ENCODE data around the gene TWSG1. TPM values are rescaled to one million over a fixed set of nuclear protein-coding genes. Genes with fewer than 3 reads are reported as not detected.

Gene TWSG1
- total and polyA plus RNA-seq, 2 donors (not counting 3 experiments of a cell fraction or from before 2014, with no cell fraction given), result 52.4 to 57.4 TPM

DNA sequence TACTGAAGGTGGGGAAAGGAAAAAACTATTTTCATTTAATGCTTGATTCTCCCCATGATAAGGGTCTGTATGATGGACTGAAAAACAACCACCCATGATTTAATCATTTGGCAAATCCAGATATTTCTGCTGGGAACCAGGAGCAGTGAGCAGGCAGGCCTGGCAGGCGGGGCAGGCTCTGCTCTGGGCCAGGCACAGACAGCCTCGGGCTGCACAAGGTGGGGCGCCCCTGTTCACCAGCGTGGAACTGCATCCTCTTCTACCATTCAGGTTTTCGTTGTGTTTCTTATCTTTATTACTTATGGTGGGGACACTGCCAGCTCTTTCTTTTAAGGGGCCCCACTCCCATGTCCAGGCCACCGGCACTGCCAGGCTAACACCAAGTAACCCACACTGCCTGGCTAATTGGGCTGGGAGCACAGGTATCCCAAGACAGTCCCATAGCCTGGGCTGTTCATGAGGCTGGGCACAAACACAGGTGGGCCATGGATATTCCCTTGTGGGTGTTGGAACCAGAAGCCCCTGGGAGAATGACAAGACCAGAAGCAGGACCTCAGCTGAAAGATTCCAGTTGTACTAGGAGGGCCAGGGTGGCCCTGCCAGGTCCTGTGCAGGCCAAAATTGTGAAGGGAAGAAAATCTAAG is 83.6 kb downstream of the TWSG1 start:
- no peaks in the 10 kb centered on the region for H3K9me3 ChIP-seq (replicated peaks; ENCODE audit: control insufficient read depth, insufficient read depth, low read length)
- no peak overlapping the region for H3K4me2 ChIP-seq (ENCODE audit: insufficient read depth, low read length)
- ChIA-PET CTCF (interaction anchor here (1.0 to 1.5 kb wide), 4 partner anchors 15 to 157 kb away, joined by 3 to 7 read pairs (median 4); no protein-coding TSS in a partner anchor), POLR2A (no interaction called here)
- no peak for TF ChIP-seq POLR2AphosphoS5 (IDR thresholded peaks at IDR 0.05; ENCODE audit: insufficient read depth, low read depth, low read length)
- TF ChIP-seq, protein P1, sequence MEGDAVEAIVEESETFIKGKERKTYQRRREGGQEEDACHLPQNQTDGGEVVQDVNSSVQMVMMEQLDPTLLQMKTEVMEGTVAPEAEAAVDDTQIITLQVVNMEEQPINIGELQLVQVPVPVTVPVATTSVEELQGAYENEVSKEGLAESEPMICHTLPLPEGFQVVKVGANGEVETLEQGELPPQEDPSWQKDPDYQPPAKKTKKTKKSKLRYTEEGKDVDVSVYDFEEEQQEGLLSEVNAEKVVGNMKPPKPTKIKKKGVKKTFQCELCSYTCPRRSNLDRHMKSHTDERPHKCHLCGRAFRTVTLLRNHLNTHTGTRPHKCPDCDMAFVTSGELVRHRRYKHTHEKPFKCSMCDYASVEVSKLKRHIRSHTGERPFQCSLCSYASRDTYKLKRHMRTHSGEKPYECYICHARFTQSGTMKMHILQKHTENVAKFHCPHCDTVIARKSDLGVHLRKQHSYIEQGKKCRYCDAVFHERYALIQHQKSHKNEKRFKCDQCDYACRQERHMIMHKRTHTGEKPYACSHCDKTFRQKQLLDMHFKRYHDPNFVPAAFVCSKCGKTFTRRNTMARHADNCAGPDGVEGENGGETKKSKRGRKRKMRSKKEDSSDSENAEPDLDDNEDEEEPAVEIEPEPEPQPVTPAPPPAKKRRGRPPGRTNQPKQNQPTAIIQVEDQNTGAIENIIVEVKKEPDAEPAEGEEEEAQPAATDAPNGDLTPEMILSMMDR (IDR thresholded peaks at IDR 0.05; ENCODE audit: extremely low read depth in 1 of 2, insufficient read depth in 1 of 2, low read depth in 1 of 2, low read length in 2 of 2), result no peak
- no peak overlapping the region for H2AFZ ChIP-seq (ENCODE audit: low read depth, low read length)
- no peaks in the 10 kb centered on the region for H3K79me2 ChIP-seq (ENCODE audit: control insufficient read depth, insufficient read depth, low read length)
- no peaks in the 10 kb centered on the region for H3K36me3 ChIP-seq (ENCODE audit: control insufficient read depth in 2 of 2, extremely low read depth in 1 of 2, insufficient read depth in 2 of 2, low read length in 2 of 2)
- H4K20me1 ChIP-seq (replicated peaks; ENCODE audit: control insufficient read depth, extremely low read depth, insufficient read depth, low read length), result no peaks in the 10 kb centered on the region
- dilution Hi-C loops (cut with MboI; ENCODE audit: extremely low pct_ligation_motif_present, low sequenced_read_pairs), result no loop called here
- H3K9ac ChIP-seq (replicated peaks; ENCODE audit: extremely low read depth, insufficient read depth, low read length), result no peak overlapping the region
- no TSS peak for BruUV-seq (replicated peaks)
- intact Hi-C loops (cut with micrococcal nuclease), result loop anchor here (5.0 kb wide), 1 partner anchor 59 kb away; the partner anchor contains the start of gene RALBP1
- FAIRE-seq (no peak), DNase-seq (ENCODE audit: low read depth, low spot score) (no peak)
- H3K4me3 ChIP-seq (replicated peaks in 1 of 3; ENCODE audit: insufficient read depth in 1 of 3, low read depth in 1 of 3, low read length in 3 of 3), result no peak overlapping the region
- no peaks in the 10 kb centered on the region for H3K27me3 ChIP-seq (ENCODE audit: control insufficient read depth in 2 of 2, insufficient read depth in 2 of 2, low read length in 2 of 2)
- H3K4me1 ChIP-seq (ENCODE audit: control insufficient read depth, extremely low read depth, insufficient read depth, low read length), result peaks cover 22% of the 10 kb centered on the region
- H3K9me1 ChIP-seq (replicated peaks; ENCODE audit: control insufficient read depth, extremely low read depth, insufficient read depth, low read length), result no peaks in the 10 kb centered on the region
- no peak overlapping the region for H3K27ac ChIP-seq (ENCODE audit: insufficient read depth, low read depth, low read length)

DNA sequence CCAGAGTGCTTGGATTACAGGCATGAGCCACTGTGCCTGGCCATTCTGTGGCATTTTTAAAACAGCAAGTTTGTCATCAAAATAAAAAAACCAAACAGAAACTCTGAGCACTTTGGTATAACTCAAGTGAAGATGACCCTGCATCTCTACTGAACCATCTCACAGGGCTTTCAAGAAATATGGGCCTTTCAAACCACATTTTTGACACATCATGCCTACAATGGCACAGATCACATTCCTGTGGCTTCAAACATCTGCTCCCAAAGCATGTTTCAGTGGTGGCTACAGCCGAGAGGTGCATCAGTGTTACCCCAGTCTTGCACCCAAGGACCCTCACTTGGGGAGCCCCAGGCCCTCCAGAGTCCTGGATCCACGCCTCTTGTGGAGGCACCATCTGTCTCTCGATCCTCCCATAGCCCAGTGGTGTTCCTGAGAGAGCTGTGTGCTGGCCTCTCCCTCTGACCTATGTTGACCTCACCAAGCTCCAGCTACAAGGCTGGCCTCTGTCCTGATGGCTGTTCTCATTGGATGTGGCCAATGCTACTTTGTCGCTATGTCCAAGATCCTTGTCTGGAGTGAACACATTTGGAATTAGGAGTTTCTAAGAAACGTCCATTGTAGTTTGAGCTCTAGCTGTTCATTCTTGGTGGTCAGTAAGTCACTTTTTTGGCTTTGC is 85.5 kb downstream of the TWSG1 start:
- no peaks in the 10 kb centered on the region for H3K79me2 ChIP-seq (ENCODE audit: control insufficient read depth, insufficient read depth, low read length)
- no peak for DNase-seq (ENCODE audit: low read depth, low spot score)
- POLR2A ChIA-PET, result no interaction called here
- no peaks in the 10 kb centered on the region for H4K20me1 ChIP-seq (replicated peaks; ENCODE audit: control insufficient read depth, extremely low read depth, insufficient read depth, low read length)
- H3K9ac ChIP-seq (replicated peaks; ENCODE audit: extremely low read depth, insufficient read depth, low read length), result no peak overlapping the region
- H3K4me3 ChIP-seq (replicated peaks in 1 of 3; ENCODE audit: insufficient read depth in 1 of 3, low read depth in 1 of 3, low read length in 3 of 3), result no peak overlapping the region
- no peaks in the 10 kb centered on the region for H3K27me3 ChIP-seq (ENCODE audit: control insufficient read depth in 2 of 2, insufficient read depth in 2 of 2, low read length in 2 of 2)
- CTCF ChIA-PET, result interaction anchor here (0.8 to 1.8 kb wide), 3 partner anchors 9 to 155 kb away, joined by 3 to 4 read pairs (median 4); no protein-coding TSS in a partner anchor
- intact Hi-C loops (cut with micrococcal nuclease), result loop anchor here (5.0 kb wide), 1 partner anchor 57 kb away; the partner anchor contains the start of gene RALBP1
- no TSS peak for BruUV-seq (replicated peaks)
- H2AFZ ChIP-seq (ENCODE audit: low read depth, low read length), result no peak overlapping the region
- no peak overlapping the region for H3K4me2 ChIP-seq (ENCODE audit: insufficient read depth, low read length)
- no peak overlapping the region for H3K27ac ChIP-seq (ENCODE audit: insufficient read depth, low read depth, low read length)
- FAIRE-seq, result no peak
- dilution Hi-C loops (cut with MboI; ENCODE audit: extremely low pct_ligation_motif_present, low sequenced_read_pairs), result no loop called here
- peaks cover 10% of the 10 kb centered on the region for H3K4me1 ChIP-seq (ENCODE audit: control insufficient read depth, extremely low read depth, insufficient read depth, low read length)
- no peaks in the 10 kb centered on the region for H3K9me1 ChIP-seq (replicated peaks; ENCODE audit: control insufficient read depth, extremely low read depth, insufficient read depth, low read length)
- TF ChIP-seq MYC (IDR thresholded peaks at IDR 0.05; ENCODE audit: low read depth, low read length), result no peak
- TF ChIP-seq POLR2AphosphoS5 (IDR thresholded peaks at IDR 0.05; ENCODE audit: insufficient read depth, low read depth, low read length), result no peak
- no peak for TF ChIP-seq POLR2A (IDR thresholded peaks at IDR 0.05; ENCODE audit: low read depth, low read length)
- no peak for TF ChIP-seq EZH2 (IDR thresholded peaks at IDR 0.05; ENCODE audit: borderline replicate concordance, low read depth, low read length, severe bottlenecking)
- no peak for TF ChIP-seq GATA2 (IDR thresholded peaks at IDR 0.05; ENCODE audit: insufficient read depth, insufficient read length, low read depth, low read length)
- TF ChIP-seq JUN (IDR thresholded peaks at IDR 0.05; ENCODE audit: borderline replicate concordance, insufficient read depth, insufficient read length, low read depth), result no peak
- TF ChIP-seq, protein P2, sequence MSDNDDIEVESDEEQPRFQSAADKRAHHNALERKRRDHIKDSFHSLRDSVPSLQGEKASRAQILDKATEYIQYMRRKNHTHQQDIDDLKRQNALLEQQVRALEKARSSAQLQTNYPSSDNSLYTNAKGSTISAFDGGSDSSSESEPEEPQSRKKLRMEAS (IDR thresholded peaks at IDR 0.05; ENCODE audit: insufficient read depth, insufficient read length), result no peak
- no peak for TF ChIP-seq FOS (IDR thresholded peaks at IDR 0.05; ENCODE audit: borderline replicate concordance, insufficient read depth, low read length)
- TF ChIP-seq, protein P1 (IDR thresholded peaks at IDR 0.05; ENCODE audit: extremely low read depth in 1 of 2, insufficient read depth in 1 of 2, low read depth in 1 of 2, low read length in 2 of 2), result no peak
- H3K36me3 ChIP-seq (ENCODE audit: control insufficient read depth in 2 of 2, extremely low read depth in 1 of 2, insufficient read depth in 2 of 2, low read length in 2 of 2), result no peaks in the 10 kb centered on the region
- no peaks in the 10 kb centered on the region for H3K9me3 ChIP-seq (replicated peaks; ENCODE audit: control insufficient read depth, insufficient read depth, low read length)
